Stimulated activated naive CD4-positive, alpha-beta T cell (primary cell): Measurements from ENCODE around the gene SMIM41.
A peak's percentile ranks its signal among the peaks of the same experiment; 100 is the strongest.
"Not testable (repeated sequence)": the region's sequence is repeated elsewhere in the genome, so short reads cannot be mapped to it uniquely, and the experiment has no call there.

Experiments used
- DNase-seq, 6 experiments: peaks; one replicate each; lab custom pipeline; 2025; lab: John Stamatoyannopoulos, UW

Gene SMIM41

DNA sequence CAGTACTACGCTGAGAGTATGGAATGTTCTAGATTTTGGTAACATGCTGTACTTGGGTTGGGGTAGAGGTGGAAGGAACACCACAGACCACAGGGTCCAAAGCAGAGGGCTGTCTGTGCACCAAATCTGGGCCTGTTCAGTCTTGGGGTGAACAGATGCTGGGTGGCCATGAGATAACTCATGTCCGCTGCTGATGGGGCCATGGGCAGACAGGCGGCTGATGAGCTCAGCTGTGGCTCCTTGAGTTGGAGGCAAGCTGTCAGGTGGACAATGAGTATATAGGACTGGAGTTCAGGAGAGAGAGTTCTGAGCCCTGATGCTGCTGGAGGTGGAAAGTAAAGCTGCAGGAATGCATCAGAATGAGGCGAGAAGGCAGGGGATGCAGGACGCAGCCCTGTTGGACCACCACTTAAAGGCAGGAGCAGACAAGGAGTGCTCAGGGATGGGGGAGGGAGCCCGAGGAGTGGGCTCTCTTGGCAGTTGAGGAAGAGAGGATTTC, 6.2 kb downstream of the SMIM41 start:
- DNase-seq = no peak

DNA sequence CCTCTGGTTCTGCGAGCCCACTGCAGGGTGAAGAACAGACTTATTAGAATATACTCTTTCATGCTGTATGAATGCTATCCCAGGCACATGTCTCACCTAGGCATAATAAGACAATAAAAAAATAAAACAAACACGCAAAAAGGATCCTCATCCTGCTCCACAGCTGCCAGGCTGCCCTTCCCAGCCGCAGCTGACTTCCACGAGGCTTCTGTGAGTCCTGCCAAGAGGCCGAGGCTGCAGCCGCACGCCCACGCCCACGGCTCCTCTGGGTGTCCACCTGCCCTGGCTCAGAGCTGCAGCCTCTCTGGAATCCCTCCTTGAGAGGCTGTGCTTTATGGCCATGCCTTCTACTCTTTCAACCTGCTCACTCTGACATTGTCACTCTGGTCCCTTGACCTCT, 6.9 kb downstream of the SMIM41 start:
- DNase-seq = no peak

DNA sequence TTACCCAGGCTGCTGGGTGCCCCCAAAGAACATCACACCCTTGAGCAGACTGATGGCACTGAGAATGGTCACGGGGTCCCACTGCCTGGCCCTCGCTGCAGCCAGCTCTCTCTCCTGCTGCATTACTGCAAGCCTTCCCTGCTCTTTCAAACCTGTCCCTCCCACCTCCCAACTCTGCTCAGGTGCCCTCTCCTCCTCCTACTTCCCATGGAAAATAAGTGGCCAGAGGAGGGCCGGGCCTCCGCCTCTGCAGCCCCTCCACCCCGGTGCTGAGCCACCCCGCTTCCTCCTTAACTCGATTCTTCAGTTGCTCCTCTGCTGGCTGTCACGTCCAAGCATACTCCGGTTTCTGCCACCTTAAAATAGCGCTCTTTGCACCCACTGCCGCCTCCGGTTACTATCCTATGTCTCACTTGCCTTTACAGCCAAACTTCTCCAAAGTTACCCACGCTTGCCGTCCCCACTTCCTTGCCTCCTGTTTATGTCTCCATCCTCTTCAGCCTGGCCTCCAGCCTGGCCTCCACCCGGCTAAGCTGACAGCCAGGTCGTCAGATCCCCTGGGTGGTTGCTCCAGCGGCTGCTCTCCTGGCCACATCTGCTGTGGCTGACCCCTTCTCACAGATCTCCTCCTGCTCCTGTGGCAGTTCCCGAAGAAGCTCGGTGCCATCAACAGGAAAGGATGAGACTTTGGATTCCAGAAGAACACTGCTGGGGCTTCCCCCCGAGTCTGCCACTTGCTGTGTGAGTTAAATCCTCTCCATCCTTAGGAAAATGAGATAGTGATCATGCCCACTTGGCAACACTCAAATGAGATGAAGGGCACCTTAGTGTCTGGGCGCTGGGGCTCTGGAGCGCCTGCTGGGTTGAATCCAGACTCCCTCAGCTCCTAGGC, 7.7 kb downstream of the SMIM41 start:
- no peak for DNase-seq

DNA sequence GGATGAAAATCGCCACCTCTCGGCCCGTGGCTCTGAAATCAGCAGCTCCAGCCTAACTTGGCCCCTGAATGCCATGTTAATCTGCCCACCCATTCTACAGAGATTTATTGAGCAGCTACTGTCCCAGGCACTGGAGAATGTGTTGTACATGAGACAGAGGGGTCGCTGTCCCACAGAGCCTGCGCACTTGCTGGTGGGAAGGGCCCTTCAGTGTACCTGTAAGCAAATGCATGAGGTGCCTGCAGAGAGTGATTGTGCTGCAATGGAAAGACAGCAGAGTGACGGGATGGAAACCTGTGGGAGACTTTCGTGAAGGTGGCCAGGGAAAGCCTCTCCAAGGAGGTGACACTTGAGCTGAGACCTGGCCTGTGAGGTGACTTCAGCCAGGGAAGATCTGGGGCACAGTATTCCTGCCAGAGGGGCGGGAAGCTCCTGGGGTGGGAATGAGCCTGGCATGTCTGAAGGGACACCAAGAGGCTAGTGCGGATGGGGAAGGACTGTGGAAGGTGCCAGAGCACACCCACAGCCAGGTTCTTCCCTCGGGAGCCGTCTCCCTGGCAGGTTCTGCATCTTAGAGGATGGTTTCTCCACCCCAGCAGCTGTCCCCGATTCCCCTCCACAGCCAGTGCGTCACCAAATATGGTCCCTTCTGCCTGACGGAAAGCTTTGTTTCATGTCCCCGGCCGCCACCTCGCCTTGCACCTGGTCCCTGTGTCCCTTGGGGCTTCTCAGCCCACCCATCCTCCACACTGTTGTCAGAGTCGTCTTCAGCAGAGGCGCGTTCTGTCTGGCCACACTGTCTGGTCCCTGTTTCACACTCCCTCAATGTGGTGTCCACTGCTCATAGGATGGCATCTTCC, 8.7 kb downstream of the SMIM41 start:
- DNase-seq = no peak

DNA sequence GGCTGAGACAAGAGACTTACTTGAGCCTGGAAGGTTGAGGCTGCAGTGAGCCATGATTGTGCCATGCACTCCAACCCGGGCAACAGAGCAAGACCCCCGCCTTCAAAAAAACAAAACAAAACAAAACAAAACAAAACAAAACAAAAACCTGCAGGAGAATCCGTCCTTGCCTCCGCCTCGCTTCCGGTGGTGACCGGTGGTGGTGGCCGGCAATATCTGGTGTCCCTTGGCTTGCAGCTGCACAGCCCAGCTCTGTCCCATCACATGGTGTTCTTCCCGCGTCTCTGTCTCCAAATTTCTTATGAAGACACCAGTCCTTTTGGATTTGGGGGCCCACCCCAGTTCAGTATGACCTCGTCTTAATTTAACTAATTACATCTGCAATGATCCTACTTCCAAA, 10.0 kb downstream of the SMIM41 start:
- no peak for DNase-seq

DNA sequence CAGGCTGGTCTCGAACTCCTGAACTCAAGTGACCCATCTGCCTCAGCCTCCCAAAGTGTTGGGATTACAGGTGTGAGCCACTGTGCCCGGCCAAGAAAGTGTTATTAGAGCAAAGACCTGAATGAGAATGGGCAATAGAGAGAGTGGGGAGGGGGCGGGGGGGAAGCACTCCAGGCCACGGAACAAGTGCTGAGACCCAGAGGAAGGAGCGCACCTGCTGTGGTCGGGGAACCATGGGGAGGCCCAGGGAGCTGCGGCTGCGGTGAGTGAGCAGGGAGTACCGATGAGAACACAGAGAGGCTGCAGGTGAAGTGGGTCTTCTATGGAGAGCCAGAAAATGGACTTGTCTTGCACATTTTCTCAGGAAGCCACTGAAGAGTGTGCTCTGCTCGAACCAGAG, 10.8 kb downstream of the SMIM41 start:
- DNase-seq = no peak

DNA sequence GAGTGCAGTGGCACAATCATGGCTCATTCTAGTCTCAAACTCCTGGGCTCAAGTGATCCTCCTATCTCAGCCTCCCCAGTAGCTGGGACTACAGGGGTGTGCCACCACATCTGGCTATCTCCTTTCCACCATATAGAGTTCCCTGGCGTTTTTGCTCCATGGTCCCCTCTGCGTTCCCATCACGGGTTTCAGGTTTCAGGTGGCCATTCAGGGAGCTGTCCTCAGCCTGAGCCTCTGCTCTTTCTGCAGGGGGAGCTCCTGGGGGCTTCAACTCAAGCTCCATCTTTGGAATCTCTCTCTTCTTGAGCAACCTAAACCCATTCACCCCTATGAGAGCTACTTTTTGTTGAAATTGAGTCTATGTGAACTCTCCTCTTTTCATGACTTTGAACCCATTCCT, 11.6 kb downstream of the SMIM41 start:
- no peak for DNase-seq

DNA sequence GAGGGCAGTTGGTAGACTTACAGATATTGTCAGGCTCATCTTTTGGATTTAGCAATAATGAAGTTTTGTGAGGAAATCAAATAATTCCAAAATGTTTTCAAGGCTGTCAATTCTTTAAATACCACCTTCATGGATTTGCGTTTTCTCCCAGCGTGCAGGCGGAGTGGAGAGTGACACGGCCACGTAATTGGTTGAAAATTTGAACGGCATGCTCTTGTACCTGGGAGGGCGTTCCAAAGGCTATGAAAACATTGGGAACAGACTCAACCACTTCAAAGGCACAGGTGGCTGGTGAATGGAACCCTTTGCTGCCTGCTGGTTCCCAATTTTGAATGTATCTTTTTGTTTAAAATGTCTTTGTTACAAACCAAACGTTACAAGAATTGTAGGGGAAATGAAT, 12.4 kb downstream of the SMIM41 start:
- DNase-seq = no peak

DNA sequence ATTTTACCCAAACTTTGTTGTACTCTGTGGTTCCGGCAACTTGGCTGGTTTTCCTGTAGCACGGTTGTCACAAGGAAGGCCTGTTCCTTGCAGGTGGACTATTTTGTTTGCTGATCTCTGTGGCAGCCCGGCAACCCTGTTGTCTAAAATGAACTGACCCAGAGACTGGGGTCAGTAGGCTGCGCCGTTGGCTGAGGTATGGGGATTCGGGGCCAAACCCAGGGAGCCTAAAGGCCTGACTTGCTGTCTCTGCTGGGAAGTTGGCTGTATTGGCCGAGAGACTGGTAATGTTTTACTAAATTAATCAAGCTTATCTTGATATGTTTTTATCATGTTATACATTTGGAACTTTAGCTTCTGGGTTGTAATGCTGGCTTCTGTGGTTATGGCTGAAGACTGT, 13.8 kb downstream of the SMIM41 start:
- no peak for DNase-seq

DNA sequence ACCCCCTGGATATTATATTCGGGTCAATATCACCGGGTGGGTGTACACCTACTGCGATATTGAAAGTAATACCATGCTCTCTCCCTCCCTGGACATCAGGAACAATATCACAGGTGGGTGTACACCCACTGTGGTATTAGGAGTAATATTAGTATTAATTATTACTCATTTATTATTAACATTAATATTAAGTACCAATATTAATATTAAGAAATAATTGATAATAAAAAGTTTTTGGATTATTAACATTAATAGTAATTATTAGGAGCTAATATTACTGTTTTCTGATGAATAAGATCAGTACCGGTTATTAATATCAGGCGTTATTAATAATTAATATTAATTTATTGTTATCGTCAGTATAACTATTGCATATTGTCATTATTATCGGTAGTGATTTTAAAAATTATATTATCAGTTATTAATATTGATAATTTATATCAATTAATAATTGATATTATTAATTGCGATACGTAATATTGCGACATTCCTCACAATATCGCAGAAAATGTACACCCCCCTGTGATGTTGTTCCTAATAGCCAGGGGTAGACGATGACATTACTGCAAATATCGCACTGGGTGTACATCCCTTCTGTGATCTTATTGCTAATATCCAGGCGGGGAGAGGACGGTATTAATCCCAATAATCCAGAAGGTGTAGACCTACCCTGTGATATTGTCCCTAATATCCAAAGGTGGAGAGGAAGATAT, 17.0 kb downstream of the SMIM41 start:
- DNase-seq = no peak

DNA sequence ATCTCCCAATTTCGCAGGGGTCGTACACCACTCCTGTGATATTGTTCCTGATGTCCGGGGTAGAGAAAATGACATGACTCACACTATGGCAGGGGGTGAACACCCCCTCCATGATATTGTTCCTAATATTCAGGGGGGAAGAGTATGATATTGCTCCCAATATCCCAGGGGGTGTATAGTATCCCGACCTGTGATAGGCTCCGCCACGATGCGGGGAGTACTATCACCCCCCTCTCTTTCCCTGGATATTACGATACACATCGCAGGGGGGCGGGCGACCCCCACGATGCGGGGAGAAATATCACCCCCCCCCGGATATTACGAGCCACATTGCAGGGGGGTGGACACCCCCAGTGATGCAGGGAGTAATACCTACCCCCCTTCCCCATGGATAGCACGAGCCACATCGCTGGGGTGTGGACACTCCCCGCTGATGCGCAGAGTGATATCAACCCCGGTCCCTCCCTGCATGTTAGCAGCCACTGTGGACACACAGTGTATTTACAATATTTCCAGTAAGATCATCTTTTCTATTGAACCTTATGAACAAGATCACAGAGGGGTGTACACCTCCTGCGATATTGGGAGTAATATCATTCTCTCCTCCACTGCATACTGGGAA, 17.7 kb downstream of the SMIM41 start:
- no peak for DNase-seq

DNA sequence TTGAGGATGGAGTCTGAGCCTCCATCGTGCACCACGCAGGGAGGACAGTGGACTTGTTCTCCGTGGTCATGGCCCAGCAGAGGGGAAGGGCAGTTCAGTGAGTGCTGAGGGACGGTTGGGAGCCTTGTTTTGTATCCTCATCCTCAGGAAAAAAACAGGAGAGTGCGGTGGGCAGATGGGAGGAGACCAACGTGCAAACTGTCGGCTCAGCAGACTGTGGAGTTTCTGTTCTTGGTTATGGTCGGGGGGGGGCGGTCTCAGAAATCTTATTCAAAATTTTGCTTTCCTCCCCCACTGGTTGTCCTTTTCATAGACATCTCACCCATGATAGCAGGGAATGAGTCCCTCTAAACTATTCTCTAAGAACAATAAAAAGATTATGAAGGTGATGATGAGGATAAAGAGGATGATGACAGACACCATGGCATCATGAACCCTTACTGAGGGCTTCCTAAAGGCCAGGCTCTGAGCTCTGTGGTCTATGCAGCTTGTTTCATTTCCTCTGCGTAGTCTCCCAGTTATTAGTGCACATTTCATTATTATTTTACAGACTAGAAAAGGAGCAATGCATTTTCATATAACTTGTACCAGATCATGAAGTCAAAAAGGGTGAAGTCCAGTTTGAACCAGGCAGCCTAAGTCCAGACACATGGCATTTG, 25.1 kb downstream of the SMIM41 start:
- DNase-seq = not testable (repeated sequence)

DNA sequence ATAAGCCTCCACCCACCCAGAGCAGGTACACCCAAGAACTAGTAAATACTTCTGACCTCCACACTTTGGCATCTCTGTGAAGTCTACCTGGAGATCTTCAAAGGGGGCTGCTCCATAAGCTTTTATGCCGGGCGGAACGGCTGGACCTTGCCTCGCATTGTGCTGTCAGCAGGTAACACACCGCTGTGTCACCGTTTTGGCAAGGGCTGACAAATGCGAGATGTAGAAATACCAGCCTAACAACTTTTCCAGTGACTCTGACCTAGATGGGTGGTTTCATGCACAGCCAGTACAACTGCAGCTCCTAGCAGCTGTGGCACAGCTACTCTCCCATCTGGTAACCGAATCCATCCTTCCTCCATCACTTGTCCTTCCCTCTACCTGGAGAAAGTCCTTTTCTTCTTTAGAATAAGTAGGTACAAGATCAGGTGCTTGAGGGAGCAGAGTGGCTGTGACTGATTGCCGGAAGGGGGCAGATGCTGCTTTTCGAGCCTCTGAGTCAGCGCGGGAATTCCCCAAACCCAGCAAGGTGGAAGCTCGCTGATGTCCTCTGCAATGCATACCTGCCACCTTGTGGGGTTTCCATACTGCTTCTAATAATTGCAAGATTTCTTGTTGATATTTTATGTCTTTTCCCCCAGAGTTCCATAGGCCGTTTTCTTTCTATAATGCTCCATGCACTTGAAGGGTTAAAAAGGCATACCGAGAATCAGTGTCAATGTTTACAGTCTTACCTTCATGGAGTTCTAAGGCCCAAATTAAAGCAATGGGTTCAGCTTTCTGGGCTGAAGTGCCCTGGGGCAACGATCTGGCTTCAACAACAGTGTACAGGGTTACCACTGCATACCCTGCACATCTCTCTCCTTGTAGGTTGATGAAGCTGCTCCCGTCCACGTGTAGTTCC, 37.0 kb downstream of the SMIM41 start:
- DNase-seq = peak in 4 of 6 experiments; percentile 6 to 19 (median 12)

DNA sequence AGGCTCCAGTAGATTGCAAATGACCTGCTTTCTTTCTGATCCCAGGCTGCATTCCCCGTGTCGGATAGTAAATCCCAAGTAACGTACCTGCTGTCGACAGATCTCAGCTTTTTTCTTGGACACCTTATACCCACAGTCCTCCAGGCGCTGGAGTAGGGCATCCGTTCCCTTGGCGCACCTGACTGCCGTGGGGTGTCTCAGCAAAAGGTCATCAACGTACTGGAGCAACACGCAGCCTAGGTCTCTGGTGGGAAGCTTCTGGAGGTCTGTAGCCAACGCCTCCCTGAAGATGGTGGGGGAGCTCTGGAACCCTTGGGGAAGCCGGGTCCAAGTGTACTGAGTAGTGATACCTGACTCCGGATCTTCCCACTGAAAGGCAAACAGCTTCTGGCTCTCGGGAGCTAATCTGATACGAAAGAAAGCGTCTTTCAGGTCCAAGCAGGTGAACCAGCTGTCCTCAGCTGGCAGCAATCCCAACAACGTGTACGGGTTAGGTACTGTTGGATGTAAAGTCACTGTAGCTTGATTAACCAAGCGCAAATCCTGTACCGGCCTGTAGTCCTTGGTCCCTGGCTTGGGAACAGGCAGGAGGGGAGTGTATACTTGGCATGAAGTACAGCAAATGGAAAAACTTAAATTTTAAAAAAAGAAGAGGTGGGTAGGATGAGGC, 38.4 kb downstream of the SMIM41 start:
- not testable (repeated sequence) for DNase-seq

DNA sequence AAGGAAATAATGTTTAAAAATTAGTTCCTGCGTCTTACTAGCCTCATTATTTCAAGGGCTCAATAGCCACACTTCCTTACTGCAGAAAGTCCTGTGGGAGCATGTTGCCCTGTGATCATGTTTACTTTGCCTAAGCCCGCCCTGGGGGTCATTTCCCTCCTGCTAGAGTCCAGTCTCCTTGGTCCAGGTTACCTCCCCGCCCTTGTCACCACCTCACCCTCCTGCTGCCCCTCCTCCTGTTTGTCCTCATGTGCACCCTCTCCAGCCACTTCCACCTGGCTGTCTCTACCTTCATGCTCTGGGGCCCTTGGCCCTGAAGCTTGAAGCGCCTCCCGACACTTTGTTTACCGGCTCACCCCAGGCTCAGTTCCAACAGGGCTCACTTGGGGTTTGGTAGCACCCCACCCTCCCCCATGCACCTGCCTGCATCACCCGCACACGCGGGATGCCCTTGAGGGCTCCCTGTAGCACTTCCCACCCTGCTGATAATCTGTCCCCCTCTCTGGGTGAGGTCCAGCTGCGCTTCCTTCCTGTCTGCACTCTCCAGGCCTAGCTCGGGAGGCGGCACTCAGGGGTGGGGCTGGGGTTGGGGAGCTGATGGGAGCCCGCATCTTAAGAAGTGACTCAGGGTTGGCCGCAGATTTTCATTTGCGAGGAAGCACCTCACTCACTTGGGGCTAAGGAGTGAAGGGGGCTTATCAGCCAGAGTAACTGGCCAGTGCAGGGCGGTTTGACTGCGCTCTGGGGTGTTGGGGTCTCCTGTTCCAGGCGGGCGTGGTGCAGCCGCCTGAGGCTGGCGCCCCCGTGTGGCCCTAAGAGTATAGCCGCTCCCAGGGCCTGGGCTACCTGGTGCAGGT, 40.1 kb downstream of the SMIM41 start:
- peak in 2 of 6 experiments; percentile 9 to 18 for DNase-seq

DNA sequence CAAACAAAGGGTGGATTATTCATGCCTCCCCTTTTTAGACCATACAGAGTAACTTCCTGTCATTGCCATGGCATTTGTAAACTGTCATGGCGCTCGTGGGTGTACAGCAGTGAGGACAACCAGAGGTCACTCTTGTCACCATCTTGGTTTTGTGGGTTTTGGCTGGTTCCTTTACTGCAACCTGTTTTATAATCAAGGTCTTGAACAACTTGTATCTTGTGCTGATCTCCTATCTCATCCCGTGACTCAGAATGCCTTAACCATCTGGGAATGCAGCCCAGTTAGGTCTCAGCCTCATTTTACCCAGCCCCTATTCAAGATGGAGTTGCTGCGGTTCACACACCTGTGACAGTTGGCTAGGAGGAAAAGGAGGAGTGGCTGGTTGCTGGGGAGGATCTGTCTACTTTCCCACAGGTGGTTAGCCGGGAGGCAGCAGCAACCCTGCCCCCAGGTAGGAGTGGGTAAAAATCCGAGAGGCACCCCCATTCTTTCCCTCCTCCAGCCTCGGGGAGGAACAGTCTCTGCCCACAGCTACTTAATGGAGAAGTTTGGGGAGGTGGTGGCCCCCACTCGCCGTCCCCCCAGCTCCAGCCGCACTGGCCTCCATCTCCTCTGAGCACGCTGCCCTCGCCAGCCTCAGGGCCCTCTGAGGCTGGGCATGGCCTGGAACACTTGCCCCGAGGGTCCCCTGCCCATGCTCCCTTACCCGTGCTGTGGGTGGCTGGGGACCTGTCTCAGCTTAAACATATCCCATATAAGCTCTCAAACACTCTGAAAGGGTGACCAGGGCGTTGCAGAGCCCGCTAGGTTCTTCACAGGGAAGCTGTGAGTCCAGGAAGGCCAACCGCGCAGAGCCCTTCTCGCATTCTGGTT, 41.7 kb downstream of the SMIM41 start:
- DNase-seq = no peak

DNA sequence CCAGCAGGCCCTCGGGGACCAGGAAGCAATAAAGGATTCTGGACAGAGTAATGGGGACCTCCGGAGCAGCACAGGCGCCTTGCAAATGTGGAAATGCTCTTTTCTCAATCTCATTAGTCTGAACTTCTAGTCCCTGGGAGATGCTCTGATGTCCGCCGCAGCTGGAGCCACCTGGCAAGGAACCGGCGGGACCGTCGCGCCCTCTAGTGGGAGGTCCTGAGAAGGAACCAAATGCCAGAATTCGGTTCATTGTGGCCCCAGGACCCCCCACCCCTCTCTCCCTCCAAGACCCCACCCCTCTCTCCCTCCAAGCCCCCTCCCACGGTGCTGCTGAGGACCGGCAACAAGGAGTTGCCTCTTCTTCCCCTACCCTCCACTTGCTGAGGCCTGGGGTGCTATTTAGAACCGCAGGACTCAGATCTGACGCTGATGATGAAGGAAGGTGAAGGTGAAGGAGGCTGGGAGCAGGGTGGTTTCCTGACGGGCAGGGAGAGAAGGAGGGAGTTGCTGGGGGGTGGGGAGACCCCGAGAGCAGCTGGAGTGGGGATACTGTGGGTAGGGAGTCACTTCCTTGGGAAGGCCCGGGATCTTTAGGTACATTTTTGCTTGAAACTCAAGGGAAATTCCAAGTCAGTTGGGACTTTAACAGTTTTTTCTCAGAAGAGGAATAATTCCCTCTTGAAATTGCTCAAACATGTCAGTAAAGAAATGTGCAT, 42.5 kb downstream of the SMIM41 start:
- peak in 5 of 6 experiments; percentile 34 to 53 (median 41) for DNase-seq
